C4-2B (cell line): ENCODE data around the gene ZNF609.
"Not testable (repeated sequence)": the region's sequence is repeated elsewhere in the genome, so short reads cannot be mapped to it uniquely, and the experiment has no call there.

Experiments
- ZFX ChIP-seq: fragments of 450-650 bp; IDR thresholded peaks from 2 replicates; pipeline ENCODE4 v1.6.1; 2017
- TF ChIP-seq, protein P1 (sequence below): fragments of 450-650 bp; conservative IDR thresholded peaks from 2 replicates; pipeline ENCODE4 v1.5.1; 2017; ENCODE audit warnings: mild to moderate bottlenecking

DNA sequence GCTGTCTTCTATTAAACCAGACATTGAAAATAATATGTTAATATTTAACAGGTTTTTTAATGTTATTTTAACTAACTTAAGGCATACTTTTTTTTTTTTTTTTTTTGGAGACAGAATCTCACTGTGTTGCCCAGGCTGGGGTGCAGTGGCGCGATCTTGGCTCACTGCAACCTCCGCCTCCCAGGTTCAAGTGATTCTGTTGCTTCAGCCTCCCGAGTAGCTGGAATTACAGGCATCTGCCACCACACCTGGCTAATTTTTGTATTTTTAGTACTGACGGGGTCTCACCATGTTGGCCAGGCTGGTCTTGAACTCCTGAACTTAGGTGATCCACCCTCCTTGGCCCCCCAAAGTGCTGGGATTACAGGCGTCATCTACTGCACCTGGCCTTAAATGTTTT lies 147.0 kb downstream of the ZNF609 start:
- TF ChIP-seq, protein P1, sequence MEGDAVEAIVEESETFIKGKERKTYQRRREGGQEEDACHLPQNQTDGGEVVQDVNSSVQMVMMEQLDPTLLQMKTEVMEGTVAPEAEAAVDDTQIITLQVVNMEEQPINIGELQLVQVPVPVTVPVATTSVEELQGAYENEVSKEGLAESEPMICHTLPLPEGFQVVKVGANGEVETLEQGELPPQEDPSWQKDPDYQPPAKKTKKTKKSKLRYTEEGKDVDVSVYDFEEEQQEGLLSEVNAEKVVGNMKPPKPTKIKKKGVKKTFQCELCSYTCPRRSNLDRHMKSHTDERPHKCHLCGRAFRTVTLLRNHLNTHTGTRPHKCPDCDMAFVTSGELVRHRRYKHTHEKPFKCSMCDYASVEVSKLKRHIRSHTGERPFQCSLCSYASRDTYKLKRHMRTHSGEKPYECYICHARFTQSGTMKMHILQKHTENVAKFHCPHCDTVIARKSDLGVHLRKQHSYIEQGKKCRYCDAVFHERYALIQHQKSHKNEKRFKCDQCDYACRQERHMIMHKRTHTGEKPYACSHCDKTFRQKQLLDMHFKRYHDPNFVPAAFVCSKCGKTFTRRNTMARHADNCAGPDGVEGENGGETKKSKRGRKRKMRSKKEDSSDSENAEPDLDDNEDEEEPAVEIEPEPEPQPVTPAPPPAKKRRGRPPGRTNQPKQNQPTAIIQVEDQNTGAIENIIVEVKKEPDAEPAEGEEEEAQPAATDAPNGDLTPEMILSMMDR, result not testable (repeated sequence)
- not testable (repeated sequence) for TF ChIP-seq ZFX
